Caco-2 (cell line): Measurements from ENCODE around the gene HLA-A. TPM values are rescaled to one million over a fixed set of nuclear protein-coding genes. Genes with fewer than 3 reads are reported as not detected.

Experiments used
- BruUV-seq: library from RNA; stranded (reverse); fragments of 400-500 nt; replicated peaks from 2 replicates; lab custom pipeline; 2021; lab: Mats Ljungman, UMichigan
- CTCF ChIA-PET: fragments of 300-600 bp; sonication (Branson Sonifier 250); formaldehyde crosslinking; loops from one replicate; lab custom pipeline; 2022; ENCODE audit warnings: antibody characterized with exemption; lab: Charles Lee
- POLR2A ChIA-PET: fragments of 300-600 bp; sonication (Branson Sonifier 250); formaldehyde crosslinking; loops from one replicate; lab custom pipeline; 2022; ENCODE audit warnings: antibody characterized with exemption; lab: Charles Lee
- DNase-seq, 2 experiments: peaks; one replicate each; pipeline versions ENCODE4 v3.0.0 to v3.0.0-alpha.2; 2020 to 2022
- H3K27me3 ChIP-seq: replicated peaks from 2 replicates; pipeline ENCODE4 v1.6.0; 2011; ENCODE audit warnings: low read length; ENCODE audit not compliant: control insufficient read depth, insufficient read depth
- H3K36me3 ChIP-seq: 2 replicates; pipeline ENCODE4 v1.5.1; 2011; ENCODE audit warnings: low read length; ENCODE audit not compliant: control insufficient read depth, insufficient read depth
- H3K4me1 ChIP-seq: fragments of 250-450 bp; sonication (Bioruptor Pico); 2 replicates; pipeline ENCODE4 v1.5.1; 2020; ENCODE audit warnings: mild to moderate bottlenecking
- H3K4me3 ChIP-seq: 2 replicates; pipeline ENCODE4 v1.5.1; 2011; ENCODE audit warnings: low read depth, mild to moderate bottlenecking, control low read depth, low read length
- H3K9me3 ChIP-seq: fragments of 250-450 bp; sonication (Bioruptor Pico); 2 replicates; pipeline ENCODE4 v1.5.1; 2020; ENCODE audit warnings: mild to moderate bottlenecking, moderate library complexity
- H3K27ac Mint-ChIP-seq: one replicate; pipeline ENCODE4 v1.8.0; 2022; ENCODE audit warnings: mixed read lengths; ENCODE audit not compliant: unreplicated experiment
- H3K27me3 Mint-ChIP-seq: one replicate; pipeline ENCODE4 v1.8.0; 2022; ENCODE audit warnings: mixed read lengths; ENCODE audit not compliant: insufficient read depth, unreplicated experiment
- H3K36me3 Mint-ChIP-seq: one replicate; pipeline ENCODE4 v1.8.0; 2022; ENCODE audit warnings: mild to moderate bottlenecking, mixed read lengths; ENCODE audit not compliant: insufficient read depth, unreplicated experiment
- H3K4me1 Mint-ChIP-seq: one replicate; pipeline ENCODE4 v1.8.0; 2022; ENCODE audit warnings: low read depth, mixed read lengths; ENCODE audit not compliant: unreplicated experiment
- H3K4me3 Mint-ChIP-seq: one replicate; pipeline ENCODE4 v1.8.0; 2022; ENCODE audit warnings: mild to moderate bottlenecking, moderate library complexity, mixed read lengths; ENCODE audit not compliant: unreplicated experiment
- H3K9me3 Mint-ChIP-seq: one replicate; pipeline ENCODE4 v1.8.0; 2022; ENCODE audit warnings: mixed read lengths; ENCODE audit not compliant: unreplicated experiment
- CTCF ChIP-seq, 2 experiments: fragments of 200-600 bp in 1 of 2; IDR thresholded peaks; 1 replicate in 1 of 2; 2 replicates in 1 of 2; pipeline versions ENCODE4 v1.5.1 to v1.8.0; 2011 to 2022; ENCODE audit warnings: antibody characterized with exemption in 1 of 2, control low read depth in 1 of 2, inconsistent platforms in 1 of 2, low read depth in 1 of 2, low read length in 1 of 2, mild to moderate bottlenecking in 1 of 2, moderate library complexity in 1 of 2; ENCODE audit not compliant: insufficient read depth in 1 of 2, severe bottlenecking in 1 of 2, unreplicated experiment in 1 of 2
- intact Hi-C: fragments of 100-400 bp; cut with micrococcal nuclease; formaldehyde crosslinking; loops from one replicate; pipeline ENCODE4 v1.10.0; 2022; ENCODE audit not compliant: unreplicated experiment
- total RNA-seq: library from RNA; stranded (reverse); gene quantifications from 2 replicates; pipeline ENCODE4 v1.2.3, GENCODE V29; 2022

Gene HLA-A
- total RNA-seq, 1 experiment from 2014 or later = 198 TPM

DNA sequence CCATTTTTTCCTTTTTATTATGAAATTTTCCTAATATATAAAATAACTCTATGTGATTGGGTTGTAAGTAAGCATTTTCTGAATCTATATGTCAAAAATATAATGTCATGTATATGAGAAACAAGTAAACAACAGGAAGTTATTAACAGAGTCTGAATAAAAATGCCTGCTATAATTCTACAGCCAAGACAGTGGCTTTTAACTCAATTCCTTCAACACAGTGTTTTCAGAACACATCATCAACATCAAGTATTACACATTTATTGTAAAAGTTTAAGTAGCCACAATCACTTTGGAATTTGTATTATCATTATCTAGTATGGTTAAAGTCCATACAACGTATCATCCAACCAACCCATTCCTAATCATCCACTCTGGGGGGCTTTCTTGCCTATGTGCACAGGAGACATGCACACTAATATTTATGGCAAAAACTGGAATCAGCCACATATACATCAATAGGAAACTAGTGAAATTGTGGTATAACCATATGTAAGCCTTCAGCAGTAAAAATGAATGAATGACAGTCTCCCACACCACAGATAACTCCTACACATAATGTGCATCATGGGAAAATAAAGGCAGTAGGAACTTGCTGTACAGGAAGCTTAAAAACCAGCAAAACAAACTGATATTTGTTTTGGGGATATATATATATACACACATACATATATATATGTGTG lies 6.9 kb upstream of the HLA-A start:
- no peaks in the 10 kb centered on the region for H3K4me1 Mint-ChIP-seq
- Histone ChIP-seq H3K36me3 (no peaks in the 10 kb centered on the region), H3K4me1 (no peaks in the 10 kb centered on the region), H3K9me3 (no peaks in the 10 kb centered on the region), H3K27me3 (no peaks in the 10 kb centered on the region), H3K4me3 (no peak overlapping the region)
- TF ChIP-seq CTCF (IDR thresholded peaks at IDR 0.05; ENCODE audit: insufficient read depth in 1 of 2, low read depth in 1 of 2, low read length in 1 of 2, severe bottlenecking in 1 of 2, unreplicated experiment in 1 of 2) = no peak
- DNase-seq = no peak
- H3K4me3 Mint-ChIP-seq = no peak overlapping the region
- intact Hi-C loops = no loop called here
- no peaks in the 10 kb centered on the region for H3K36me3 Mint-ChIP-seq
- CTCF ChIA-PET = no interaction called here
- POLR2A ChIA-PET = no interaction called here
- H3K27me3 Mint-ChIP-seq = no peaks in the 10 kb centered on the region
- no peaks in the 10 kb centered on the region for H3K9me3 Mint-ChIP-seq
- no peak overlapping the region for H3K27ac Mint-ChIP-seq
- BruUV-seq = no TSS peak

- Mint-ChIP-seq H3K27me3 (no peaks in the 10 kb centered on the region), H3K36me3 (peaks cover 11% of the 10 kb centered on the region), H3K4me1 (peaks cover 7% of the 10 kb centered on the region), H3K4me3 (no peak overlapping the region), H3K9me3 (no peaks in the 10 kb centered on the region), H3K27ac (no peak overlapping the region)
- intact Hi-C loops = no loop called here
- H3K4me1 ChIP-seq = no peaks in the 10 kb centered on the region
- no peak for DNase-seq
- BruUV-seq = no TSS peak
- TF ChIP-seq CTCF (IDR thresholded peaks at IDR 0.05; ENCODE audit: insufficient read depth in 1 of 2, low read depth in 1 of 2, low read length in 1 of 2, severe bottlenecking in 1 of 2, unreplicated experiment in 1 of 2) = no peak
- POLR2A ChIA-PET = no interaction called here
- CTCF ChIA-PET = no interaction called here
- no peaks in the 10 kb centered on the region for H3K27me3 ChIP-seq
- no peaks in the 10 kb centered on the region for H3K9me3 ChIP-seq
- no peaks in the 10 kb centered on the region for H3K36me3 ChIP-seq
- H3K4me3 ChIP-seq = no peak overlapping the region
Measured at GRCh38 chr6:29938746-29939508, 3.4 kb upstream of the HLA-A start.

DNA sequence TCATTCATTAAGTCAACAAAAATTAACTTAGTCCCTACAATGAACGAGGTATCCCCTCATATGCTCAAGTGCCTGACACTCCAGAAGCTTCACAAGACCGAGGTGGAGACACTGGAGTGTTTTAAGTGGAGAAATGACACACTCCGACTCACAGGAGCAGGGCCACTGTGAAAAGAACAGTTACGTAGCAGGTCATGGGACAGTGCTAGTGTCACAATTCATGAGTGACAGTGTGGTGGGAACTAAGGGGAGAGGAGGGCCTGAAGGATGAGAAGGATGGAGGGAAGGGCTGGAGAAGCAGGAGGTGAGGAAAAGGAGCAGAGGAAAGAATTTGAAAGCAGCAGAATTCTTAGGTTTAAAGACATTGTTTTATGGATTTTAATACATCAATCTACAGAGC lies 1.3 kb upstream of the HLA-A start:
- DNase-seq = no peak
- Mint-ChIP-seq H3K4me1 (peaks cover 7% of the 10 kb centered on the region), H3K27ac (no peak overlapping the region), H3K9me3 (no peaks in the 10 kb centered on the region), H3K36me3 (peaks cover 11% of the 10 kb centered on the region), H3K27me3 (no peaks in the 10 kb centered on the region), H3K4me3 (peak overlapping the region; percentile 81)
- no peak overlapping the region for H3K4me3 ChIP-seq
- intact Hi-C loops = no loop called here
- no peaks in the 10 kb centered on the region for H3K4me1 ChIP-seq
- no peaks in the 10 kb centered on the region for H3K36me3 ChIP-seq
- no peak for TF ChIP-seq CTCF (IDR thresholded peaks at IDR 0.05; ENCODE audit: insufficient read depth in 1 of 2, low read depth in 1 of 2, low read length in 1 of 2, severe bottlenecking in 1 of 2, unreplicated experiment in 1 of 2)
- CTCF ChIA-PET = no interaction called here
- no peaks in the 10 kb centered on the region for H3K9me3 ChIP-seq
- BruUV-seq = no TSS peak
- no peaks in the 10 kb centered on the region for H3K27me3 ChIP-seq
- POLR2A ChIA-PET = no interaction called here
